A549 (cell line): ENCODE measurements around the gene GNLY. TPM values are rescaled to one million over a fixed set of nuclear protein-coding genes. Genes with fewer than 3 reads are reported as not detected.

Experiments used
- ATAC-seq, 2 experiments: fragments of 200-7000 bp in 1 of 2; fragments of >200 bp in 1 of 2; cut with Nextera tagmentation in 1 of 2; cut with Tn5 transposase in 1 of 2; 3 replicates each; pipeline versions ENCODE4 v1.8.0 to v1.9.1; 2018 to 2020; ENCODE audit warnings: mild to moderate bottlenecking in 1 of 2, moderate library complexity in 1 of 2
- CTCF ChIA-PET: fragments of 300-600 bp; sonication (Branson Sonifier 250); formaldehyde crosslinking; extraction: SDS; loops from one replicate; lab custom pipeline; 2021; ENCODE audit warnings: antibody characterized with exemption, inconsistent platforms; lab: Yijun Ruan, JAX
- POLR2A ChIA-PET: fragments of 350-600 bp; formaldehyde crosslinking; extraction: SDS; loops from one replicate; lab custom pipeline; 2021; ENCODE audit warnings: antibody characterized with exemption, inconsistent platforms; lab: Yijun Ruan, JAX
- DNase-seq, 2 experiments: peaks; one replicate each; pipeline versions ENCODE4 v3.0.0 to v3.0.0-alpha.2; 2011 to 2016; ENCODE audit warnings: low read depth in 1 of 2, low spot score in 1 of 2
- FAIRE-seq: peaks from 2 replicates; lab custom pipeline; 2011; peaks lifted over from hg19 to GRCh38; lab: Jason Lieb, UNC
- H3K27ac ChIP-seq, 2 experiments: fragments of >200 bp; sonication (Bioruptor Twin); formaldehyde crosslinking; 3 replicates each; pipeline ENCODE4 v1.5.1; 2016 to 2017
- H3K4me1 ChIP-seq: fragments of >200 bp; sonication (Bioruptor Twin); formaldehyde crosslinking; 3 replicates; pipeline ENCODE4 v1.6.1; 2016
- H3K4me2 ChIP-seq: fragments of >200 bp; sonication (Bioruptor Twin); formaldehyde crosslinking; 3 replicates; pipeline ENCODE4 v1.6.1; 2016
- H3K4me3 ChIP-seq: fragments of >200 bp; sonication (Bioruptor Twin); formaldehyde crosslinking; 3 replicates; pipeline ENCODE4 v1.5.1; 2016
- H3K9me3 ChIP-seq: fragments of >200 bp; sonication (Bioruptor Twin); formaldehyde crosslinking; 3 replicates; pipeline ENCODE4 v1.6.1; 2016
- BCL3 ChIP-seq: fragments of >200 bp; sonication (Bioruptor Twin); formaldehyde crosslinking; IDR thresholded peaks from 3 replicates; pipeline ENCODE4 v1.6.1; 2016
- CBX2 ChIP-seq: fragments of 200-600 bp; sonication (generic); IDR thresholded peaks from 2 replicates; pipeline ENCODE4 v1.6.1; 2016; ENCODE audit warnings: low read depth, mild to moderate bottlenecking, borderline replicate concordance
- CBX8 ChIP-seq: fragments of 200-600 bp; sonication (generic); IDR thresholded peaks from 2 replicates; pipeline ENCODE4 v1.6.1; 2016
- EP300 ChIP-seq, 2 experiments: fragments of >200 bp; sonication (Bioruptor Twin); formaldehyde crosslinking; IDR thresholded peaks; 2 replicates in 1 of 2; 3 replicates in 1 of 2; pipeline ENCODE4 v1.6.1; 2016 to 2017
- ESRRA ChIP-seq: fragments of 150-350 bp; IDR thresholded peaks from 2 replicates; pipeline ENCODE4 v1.6.1; 2014; ENCODE audit warnings: mild to moderate bottlenecking, low read length, borderline replicate concordance
- FOSB ChIP-seq: fragments of 250-450 bp; sonication (Bioruptor Pico); IDR thresholded peaks from 2 replicates; pipeline ENCODE4 v1.5.0; 2020; ENCODE audit warnings: mild to moderate bottlenecking, moderate library complexity
- FOXS1 ChIP-seq: fragments of 250-450 bp; sonication (Bioruptor Pico); IDR thresholded peaks from 2 replicates; pipeline ENCODE4 v1.5.0; 2020; ENCODE audit warnings: mild to moderate bottlenecking, moderate library complexity
- GATA3 ChIP-seq: IDR thresholded peaks from 2 replicates; pipeline ENCODE4 v1.6.1; 2012; ENCODE audit warnings: borderline replicate concordance
- HDAC2 ChIP-seq: fragments of 200-600 bp; sonication (generic); IDR thresholded peaks from 2 replicates; pipeline ENCODE4 v1.6.1; 2016
- HMGXB4 ChIP-seq: fragments of 250-450 bp; sonication (Bioruptor Pico); IDR thresholded peaks from 2 replicates; pipeline ENCODE4 v1.5.0; 2021; ENCODE audit warnings: mild to moderate bottlenecking, moderate library complexity, borderline replicate concordance
- JUNB ChIP-seq: fragments of >200 bp; sonication (Bioruptor Twin); formaldehyde crosslinking; IDR thresholded peaks from 2 replicates; pipeline ENCODE4 v1.6.1; 2016
- MAFK ChIP-seq: fragments of 450-650 bp; IDR thresholded peaks from 2 replicates; pipeline ENCODE4 v1.6.1; 2014; ENCODE audit not compliant: partially characterized antibody
- MYC ChIP-seq: IDR thresholded peaks from 2 replicates; pipeline ENCODE4 v1.6.1; 2012; ENCODE audit warnings: mild to moderate bottlenecking, inconsistent platforms, low read length, improper control_type of control experiment, borderline replicate concordance
- NPAS2 ChIP-seq: fragments of 250-450 bp; sonication (Bioruptor Pico); IDR thresholded peaks from 2 replicates; pipeline ENCODE4 v1.8.0; 2022; ENCODE audit warnings: mild to moderate bottlenecking, moderate library complexity, borderline replicate concordance
- NR3C1 ChIP-seq: fragments of >200 bp; sonication (Bioruptor Twin); formaldehyde crosslinking; IDR thresholded peaks from 3 replicates; pipeline ENCODE4 v1.6.1; 2017
- RFX5 ChIP-seq: fragments of 450-650 bp; IDR thresholded peaks from 2 replicates; pipeline ENCODE4 v1.7.1; 2014; ENCODE audit warnings: antibody characterized with exemption, mild to moderate bottlenecking, moderate library complexity
- SREBF2 ChIP-seq: fragments of 450-650 bp; IDR thresholded peaks from 2 replicates; pipeline ENCODE4 v1.6.1; 2014; ENCODE audit warnings: mild to moderate bottlenecking, moderate library complexity
- ZC3H11A ChIP-seq: fragments of 450-650 bp; IDR thresholded peaks from 2 replicates; pipeline ENCODE4 v1.6.1; 2014; ENCODE audit warnings: antibody characterized with exemption, mild to moderate bottlenecking
- ZFP36 ChIP-seq: fragments of 450-650 bp; IDR thresholded peaks from 2 replicates; pipeline ENCODE4 v1.6.1; 2014; ENCODE audit warnings: borderline replicate concordance; ENCODE audit not compliant: partially characterized antibody
- ZNF302 ChIP-seq: fragments of 250-450 bp; sonication (Bioruptor Pico); IDR thresholded peaks from 2 replicates; pipeline ENCODE4 v1.9.0; 2021; ENCODE audit warnings: inconsistent platforms, mild to moderate bottlenecking, moderate library complexity
- WGBS: methylation state at CpG from one replicate; pipeline ENCODE4 v1.1.6; 2017; ENCODE audit errors: missing lambda C conversion rate; 5-methylcytosine and 5-hydroxymethylcytosine counted together
- polyA plus RNA-seq, 4 experiments: library from polyadenylated mRNA; depleted of rRNA in 3 of 4; stranded (reverse); fragments of >200 nt; fragmentation: RNase III in 1 of 4; extraction: RNeasy Plus Mini Kit Qiagen cat#74134 plus additional on column Dnase treatment in 1 of 4; gene quantifications; 2 replicates in 3 of 4; 3 replicates in 1 of 4; pipeline ENCODE4 v1.2.3, GENCODE V29; 2011 to 2017

The GNLY gene
- polyA plus RNA-seq, 2 of the 4 experiments (the other 2 are of a cell fraction), result not detected

- ATAC-seq (no peak), FAIRE-seq (no peak), DNase-seq (no peak)
- H3K4me3 ChIP-seq, result no peak overlapping the region
- CTCF ChIA-PET, result interaction anchor here (0.7 to 63.0 kb wide), 12 partner anchors 9 to 334 kb away, joined by 3 to 1675 read pairs (median 8); no protein-coding TSS in a partner anchor
- WGBS, result 73% methylated on average over 8 of the region's 8 CpGs
- H3K27ac ChIP-seq, result peak overlapping the region; percentile 93 to 97
- POLR2A ChIA-PET, result no interaction called here
- TF ChIP-seq HDAC2 (no peak), NPAS2 (CRISPR knock-in tag) (no peak), RFX5 (no peak), ZC3H11A (no peak)
- peaks cover 63% of the 10 kb centered on the region for H3K4me1 ChIP-seq
- no peak overlapping the region for H3K4me2 ChIP-seq
- H3K9me3 ChIP-seq, result no peaks in the 10 kb centered on the region; the same call in 2 of the 3 replicates
These were observed 51.5 kb downstream of the GNLY start for GRCh38 chr2:85745619-85746018.

GRCh38 chr2:85746321-85747004, 52.3 kb downstream of the GNLY start:
- H3K27ac ChIP-seq, result peak overlapping the region; percentile 93 to 97; a peak in 4 of 6 replicates
- 83% methylated on average over 8 of the region's 8 CpGs for WGBS
- H3K4me2 ChIP-seq, result no peak overlapping the region
- POLR2A ChIA-PET, result no interaction called here
- ATAC-seq, result no peak
- no peak overlapping the region for H3K4me3 ChIP-seq
- no peak for DNase-seq
- no peak for TF ChIP-seq HMGXB4 (CRISPR knock-in tag)
- peak; percentile 75 for TF ChIP-seq ZFP36
- CTCF ChIA-PET, result interaction anchor here (0.8 to 63.0 kb wide), 12 partner anchors 10 to 333 kb away, joined by 3 to 1675 read pairs (median 4); no protein-coding TSS in a partner anchor
- no peak for FAIRE-seq
- no peaks in the 10 kb centered on the region for H3K9me3 ChIP-seq
- H3K4me1 ChIP-seq, result peaks cover 63% of the 10 kb centered on the region

- no peak overlapping the region for H3K4me3 ChIP-seq
- DNase-seq (no peak), ATAC-seq (no peak), FAIRE-seq (no peak)
- peaks cover 64% of the 10 kb centered on the region for H3K4me1 ChIP-seq
- H3K9me3 ChIP-seq, result no peaks in the 10 kb centered on the region
- H3K4me2 ChIP-seq, result no peak overlapping the region
- 83% methylated on average over 3 of the region's 3 CpGs for WGBS
- H3K27ac ChIP-seq, result peak overlapping the region in 1 of 2 experiments; percentile 26; a peak in 2 of 6 replicates
- POLR2A ChIA-PET, result no interaction called here
- CTCF ChIA-PET, result interaction anchor here (1.0 to 63.0 kb wide), 8 partner anchors 13 to 332 kb away, joined by 3 to 1675 read pairs (median 8); no protein-coding TSS in a partner anchor
- TF ChIP-seq ZNF302 (CRISPR knock-in tag), result no peak
- no peak for TF ChIP-seq FOSB
- TF ChIP-seq NR3C1, result no peak
- TF ChIP-seq CBX2, result no peak
- no peak for TF ChIP-seq JUNB
- TF ChIP-seq HMGXB4 (CRISPR knock-in tag), result no peak
These were observed 53.3 kb downstream of the GNLY start for GRCh38 chr2:85747441-85747840.

- ChIA-PET CTCF (interaction anchor here (1.0 to 63.0 kb wide), 13 partner anchors 8 to 332 kb away, joined by 3 to 1675 read pairs (median 18); no protein-coding TSS in a partner anchor), POLR2A (no interaction called here)
- ATAC-seq, result no peak
- no peak overlapping the region for H3K4me3 ChIP-seq
- 96% methylated on average over 9 of the region's 9 CpGs for WGBS
- H3K4me1 ChIP-seq, result peaks cover 58% of the 10 kb centered on the region
- H3K9me3 ChIP-seq, result no peaks in the 10 kb centered on the region
- H3K4me2 ChIP-seq, result no peak overlapping the region
- TF ChIP-seq BCL3 (no peak), SREBF2 (no peak), HMGXB4 (CRISPR knock-in tag) (no peak), MYC (no peak), GATA3 (no peak), CBX8 (no peak), HDAC2 (no peak), MAFK (no peak), ZC3H11A (no peak), ESRRA (no peak), FOXS1 (no peak), EP300 (IDR thresholded peaks at IDR 0.05) (no peak)
- DNase-seq, result no peak
- no peak for FAIRE-seq
- H3K27ac ChIP-seq, result peak overlapping the region in 1 of 2 experiments; percentile 43; a peak in 4 of 6 replicates
These were observed 54.0 kb downstream of the GNLY start for GRCh38 chr2:85748039-85748734.
